KBM-7 (cell line): ENCODE data around the gene BIRC5.
A peak's percentile ranks its signal among the peaks of the same experiment; 100 is the strongest.
"Not testable (repeated sequence)": the region's sequence is repeated elsewhere in the genome, so short reads cannot be mapped to it uniquely, and the experiment has no call there.

Experiments used
- DNase-seq: peaks from one replicate; pipeline ENCODE4 v3.0.0-alpha.2; 2015
- in situ Hi-C: fragments of 300-500 bp; cut with MboI; formaldehyde crosslinking; loops from 2 replicates; pipeline ENCODE4 v1.14.3; 2020; ENCODE audit warnings: low sequenced_read_pairs, low pct_unique_long_range_greater_than_20kb, mixed read lengths

Gene BIRC5

DNA sequence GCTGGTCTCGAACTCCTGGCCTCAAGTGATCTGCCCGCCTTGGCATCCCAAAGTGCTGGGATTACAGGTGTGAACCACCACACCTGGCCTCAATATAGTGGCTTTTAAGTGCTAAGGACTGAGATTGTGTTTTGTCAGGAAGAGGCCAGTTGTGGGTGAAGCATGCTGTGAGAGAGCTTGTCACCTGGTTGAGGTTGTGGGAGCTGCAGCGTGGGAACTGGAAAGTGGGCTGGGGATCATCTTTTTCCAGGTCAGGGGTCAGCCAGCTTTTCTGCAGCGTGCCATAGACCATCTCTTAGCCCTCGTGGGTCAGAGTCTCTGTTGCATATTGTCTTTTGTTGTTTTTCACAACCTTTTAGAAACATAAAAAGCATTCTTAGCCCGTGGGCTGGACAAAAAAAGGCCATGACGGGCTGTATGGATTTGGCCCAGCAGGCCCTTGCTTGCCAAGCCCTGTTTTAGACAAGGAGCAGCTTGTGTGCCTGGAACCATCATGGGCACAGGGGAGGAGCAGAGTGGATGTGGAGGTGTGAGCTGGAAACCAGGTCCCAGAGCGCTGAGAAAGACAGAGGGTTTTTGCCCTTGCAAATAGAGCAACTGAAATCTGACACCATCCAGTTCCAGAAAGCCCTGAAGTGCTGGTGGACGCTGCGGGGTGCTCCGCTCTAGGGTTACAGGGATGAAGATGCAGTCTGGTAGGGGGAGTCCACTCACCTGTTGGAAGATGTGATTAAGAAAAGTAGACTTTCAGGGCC is 5.5 kb downstream of the BIRC5 start:
- no peak for DNase-seq
- in situ Hi-C loops = no loop called here

DNA sequence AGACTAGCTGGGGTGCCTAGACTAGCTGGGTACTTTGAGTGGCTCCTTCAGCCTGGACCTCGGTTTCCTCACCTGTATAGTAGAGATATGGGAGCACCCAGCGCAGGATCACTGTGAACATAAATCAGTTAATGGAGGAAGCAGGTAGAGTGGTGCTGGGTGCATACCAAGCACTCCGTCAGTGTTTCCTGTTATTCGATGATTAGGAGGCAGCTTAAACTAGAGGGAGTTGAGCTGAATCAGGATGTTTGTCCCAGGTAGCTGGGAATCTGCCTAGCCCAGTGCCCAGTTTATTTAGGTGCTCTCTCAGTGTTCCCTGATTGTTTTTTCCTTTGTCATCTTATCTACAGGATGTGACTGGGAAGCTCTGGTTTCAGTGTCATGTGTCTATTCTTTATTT is 9.0 kb downstream of the BIRC5 start:
- in situ Hi-C loops = no loop called here
- DNase-seq = no peak

DNA sequence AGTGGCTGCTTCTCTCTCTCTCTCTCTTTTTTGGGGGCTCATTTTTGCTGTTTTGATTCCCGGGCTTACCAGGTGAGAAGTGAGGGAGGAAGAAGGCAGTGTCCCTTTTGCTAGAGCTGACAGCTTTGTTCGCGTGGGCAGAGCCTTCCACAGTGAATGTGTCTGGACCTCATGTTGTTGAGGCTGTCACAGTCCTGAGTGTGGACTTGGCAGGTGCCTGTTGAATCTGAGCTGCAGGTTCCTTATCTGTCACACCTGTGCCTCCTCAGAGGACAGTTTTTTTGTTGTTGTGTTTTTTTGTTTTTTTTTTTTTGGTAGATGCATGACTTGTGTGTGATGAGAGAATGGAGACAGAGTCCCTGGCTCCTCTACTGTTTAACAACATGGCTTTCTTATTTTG is 9.7 kb downstream of the BIRC5 start:
- in situ Hi-C loops = no loop called here

DNA sequence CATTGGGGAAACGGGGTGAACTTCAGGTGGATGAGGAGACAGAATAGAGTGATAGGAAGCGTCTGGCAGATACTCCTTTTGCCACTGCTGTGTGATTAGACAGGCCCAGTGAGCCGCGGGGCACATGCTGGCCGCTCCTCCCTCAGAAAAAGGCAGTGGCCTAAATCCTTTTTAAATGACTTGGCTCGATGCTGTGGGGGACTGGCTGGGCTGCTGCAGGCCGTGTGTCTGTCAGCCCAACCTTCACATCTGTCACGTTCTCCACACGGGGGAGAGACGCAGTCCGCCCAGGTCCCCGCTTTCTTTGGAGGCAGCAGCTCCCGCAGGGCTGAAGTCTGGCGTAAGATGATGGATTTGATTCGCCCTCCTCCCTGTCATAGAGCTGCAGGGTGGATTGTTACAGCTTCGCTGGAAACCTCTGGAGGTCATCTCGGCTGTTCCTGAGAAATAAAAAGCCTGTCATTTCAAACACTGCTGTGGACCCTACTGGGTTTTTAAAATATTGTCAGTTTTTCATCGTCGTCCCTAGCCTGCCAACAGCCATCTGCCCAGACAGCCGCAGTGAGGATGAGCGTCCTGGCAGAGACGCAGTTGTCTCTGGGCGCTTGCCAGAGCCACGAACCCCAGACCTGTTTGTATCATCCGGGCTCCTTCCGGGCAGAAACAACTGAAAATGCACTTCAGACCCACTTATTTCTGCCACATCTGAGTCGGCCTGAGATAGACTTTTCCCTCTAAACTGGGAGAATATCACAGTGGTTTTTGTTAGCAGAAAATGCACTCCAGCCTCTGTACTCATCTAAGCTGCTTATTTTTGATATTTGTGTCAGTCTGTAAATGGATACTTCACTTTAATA is 10.4 kb downstream of the BIRC5 start:
- in situ Hi-C loops = no loop called here
- no peak for DNase-seq

More for the DNA sequence above, 9.7 kb downstream of the BIRC5 start:
- no peak for DNase-seq

DNA sequence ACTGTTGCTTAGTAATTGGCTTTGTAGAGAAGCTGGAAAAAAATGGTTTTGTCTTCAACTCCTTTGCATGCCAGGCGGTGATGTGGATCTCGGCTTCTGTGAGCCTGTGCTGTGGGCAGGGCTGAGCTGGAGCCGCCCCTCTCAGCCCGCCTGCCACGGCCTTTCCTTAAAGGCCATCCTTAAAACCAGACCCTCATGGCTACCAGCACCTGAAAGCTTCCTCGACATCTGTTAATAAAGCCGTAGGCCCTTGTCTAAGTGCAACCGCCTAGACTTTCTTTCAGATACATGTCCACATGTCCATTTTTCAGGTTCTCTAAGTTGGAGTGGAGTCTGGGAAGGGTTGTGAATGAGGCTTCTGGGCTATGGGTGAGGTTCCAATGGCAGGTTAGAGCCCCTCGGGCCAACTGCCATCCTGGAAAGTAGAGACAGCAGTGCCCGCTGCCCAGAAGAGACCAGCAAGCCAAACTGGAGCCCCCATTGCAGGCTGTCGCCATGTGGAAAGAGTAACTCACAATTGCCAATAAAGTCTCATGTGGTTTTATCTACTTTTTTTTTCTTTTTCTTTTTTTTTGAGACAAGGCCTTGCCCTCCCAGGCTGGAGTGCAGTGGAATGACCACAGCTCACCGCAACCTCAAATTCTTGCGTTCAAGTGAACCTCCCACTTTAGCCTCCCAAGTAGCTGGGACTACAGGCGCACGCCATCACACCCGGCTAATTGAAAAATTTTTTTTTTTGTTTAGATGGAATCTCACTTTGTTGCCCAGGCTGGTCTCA is 11.2 kb downstream of the BIRC5 start:
- DNase-seq = no peak
- in situ Hi-C loops = no loop called here

DNA sequence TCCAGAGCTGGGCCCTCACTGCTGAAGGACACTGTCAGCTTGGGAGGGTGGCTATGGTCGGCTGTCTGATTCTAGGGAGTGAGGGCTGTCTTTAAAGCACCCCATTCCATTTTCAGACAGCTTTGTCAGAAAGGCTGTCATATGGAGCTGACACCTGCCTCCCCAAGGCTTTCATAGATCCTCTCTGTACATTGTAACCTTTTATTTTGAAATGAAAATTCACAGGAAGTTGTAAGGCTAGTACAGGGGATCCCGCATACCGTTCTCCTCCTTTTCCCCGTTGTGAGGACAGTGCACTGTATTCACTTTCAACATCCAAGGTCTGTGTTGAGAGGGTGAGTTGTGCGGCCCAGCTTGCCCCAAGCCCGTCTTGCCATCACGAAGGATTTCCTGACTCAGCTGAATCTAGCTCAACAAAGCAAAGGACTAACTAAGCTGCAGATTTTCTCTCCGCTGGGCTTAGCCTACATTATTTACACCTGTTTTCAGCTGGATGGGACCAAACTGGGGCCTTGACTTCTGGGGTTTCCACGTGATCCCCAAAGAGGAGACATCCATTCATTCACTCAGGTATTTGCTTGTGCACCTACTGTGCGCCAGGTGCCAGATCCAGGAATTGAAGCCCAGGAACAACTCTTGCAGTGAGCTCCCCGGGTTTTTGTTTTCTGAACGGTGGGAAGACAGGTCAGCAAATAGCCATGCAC is 12.2 kb downstream of the BIRC5 start:
- in situ Hi-C loops = no loop called here

DNA sequence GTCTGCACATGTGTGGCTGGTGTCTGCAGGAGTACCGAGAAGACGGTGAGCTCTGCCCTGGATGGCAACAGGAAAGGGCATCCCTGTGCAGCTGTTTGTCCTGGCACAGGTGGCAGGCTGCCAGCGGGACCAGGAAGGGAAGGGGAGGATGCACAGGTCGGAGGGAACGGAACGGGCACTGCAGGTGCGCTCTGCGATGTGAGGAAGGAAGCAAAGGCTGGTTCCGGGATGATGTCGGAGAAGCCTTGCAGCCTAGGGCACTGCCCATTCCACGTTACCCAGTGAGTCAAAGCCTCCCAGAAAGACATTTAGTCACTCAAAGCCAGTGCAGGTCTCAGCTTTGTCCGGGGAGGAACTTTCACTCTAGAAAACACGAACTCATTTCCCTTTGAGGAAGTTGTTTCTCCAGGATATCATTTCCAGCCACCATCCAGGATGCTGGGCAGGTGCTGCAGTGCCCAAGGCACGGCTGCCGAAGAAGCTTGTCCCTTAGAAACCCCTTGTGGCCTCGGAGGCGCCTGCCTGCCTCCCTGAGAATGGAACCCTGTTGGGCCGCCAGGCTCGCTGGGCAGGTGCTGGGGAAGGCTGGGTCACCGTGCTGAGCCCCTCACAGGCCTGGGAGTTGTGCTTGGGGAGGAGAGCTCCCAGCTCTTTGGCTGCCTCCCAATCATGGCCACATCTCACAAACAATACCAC is 12.9 kb downstream of the BIRC5 start:
- peak; percentile 44 for DNase-seq
- in situ Hi-C loops = no loop called here

More for the DNA sequence above, 12.2 kb downstream of the BIRC5 start:
- no peak for DNase-seq

DNA sequence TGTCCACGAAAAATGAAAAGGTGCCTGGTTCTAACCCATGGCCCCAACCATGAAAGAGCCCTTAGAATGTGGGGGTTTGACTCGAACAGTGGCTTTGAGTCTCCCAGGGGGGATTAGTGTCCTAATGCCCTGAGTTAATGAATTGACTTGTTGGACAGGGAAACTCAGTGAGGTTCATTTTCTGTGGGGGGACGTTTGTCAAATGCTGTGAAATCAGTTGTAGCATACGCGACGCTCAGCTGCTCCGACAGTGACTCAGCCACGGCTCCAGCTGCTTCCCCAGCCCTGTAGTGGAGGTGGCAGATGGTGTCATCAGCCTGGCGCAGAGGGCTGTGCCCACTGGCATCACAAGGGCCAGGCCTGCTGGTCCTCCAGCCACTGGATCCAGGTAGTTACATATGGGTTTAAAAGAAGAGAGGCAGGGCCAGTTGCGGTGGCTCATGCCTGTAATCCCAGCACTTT is 13.4 kb downstream of the BIRC5 start:
- in situ Hi-C loops = no loop called here
- DNase-seq = no peak

DNA sequence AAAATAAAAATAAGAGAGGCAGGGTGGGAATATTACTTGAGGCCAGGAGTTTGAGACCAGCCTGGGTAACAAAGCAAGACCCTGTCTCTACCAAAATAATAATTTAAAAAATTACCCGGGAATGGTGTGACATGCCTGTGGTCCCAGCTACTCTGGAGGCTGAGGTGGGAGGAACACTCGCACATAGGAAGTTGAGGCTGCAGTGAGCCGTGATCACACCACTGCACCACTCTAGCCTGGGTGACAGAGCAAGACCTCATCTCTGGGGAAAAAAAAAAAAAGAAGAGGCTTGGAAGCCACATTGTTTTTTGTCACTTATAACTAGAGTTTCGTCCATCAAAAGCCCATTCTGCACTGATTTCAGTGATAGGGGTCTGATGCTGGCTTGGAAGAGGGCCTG is 14.1 kb downstream of the BIRC5 start:
- DNase-seq = no peak
- in situ Hi-C loops = no loop called here

DNA sequence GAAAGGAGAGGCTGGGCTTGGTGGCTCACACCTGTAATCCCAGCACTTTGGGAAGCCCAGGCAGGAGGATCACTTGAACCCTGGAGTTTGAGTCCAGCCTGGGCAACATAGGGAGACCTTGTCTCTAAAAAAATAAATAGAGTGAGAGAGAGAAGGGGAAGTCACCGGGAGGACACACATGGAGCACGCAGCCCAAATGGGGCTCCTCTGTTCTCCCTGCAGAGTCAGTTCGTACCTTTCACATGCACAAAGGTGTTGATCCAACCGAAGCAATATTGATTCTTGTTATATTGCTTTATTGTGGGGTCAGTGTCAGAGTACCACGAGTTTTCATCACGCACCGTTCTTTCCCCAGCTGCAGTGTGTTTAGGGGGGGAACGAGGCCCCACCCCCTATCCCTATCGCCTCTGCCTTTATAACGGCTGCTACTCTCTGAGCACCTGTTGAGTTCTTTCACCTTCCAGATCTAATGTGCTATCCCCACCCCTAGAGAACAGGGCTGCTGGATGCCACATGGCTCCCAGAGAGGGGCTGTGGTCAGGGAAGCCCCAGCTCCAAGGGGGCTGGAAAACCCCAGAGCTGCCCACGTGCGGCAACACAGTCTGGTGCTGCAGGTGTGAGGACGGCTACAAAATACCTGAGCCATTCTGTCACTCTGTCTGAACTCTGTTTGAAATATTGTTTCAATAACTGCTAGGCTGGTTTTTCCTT is 16.4 kb downstream of the BIRC5 start:
- DNase-seq = no peak
- in situ Hi-C loops = no loop called here

DNA sequence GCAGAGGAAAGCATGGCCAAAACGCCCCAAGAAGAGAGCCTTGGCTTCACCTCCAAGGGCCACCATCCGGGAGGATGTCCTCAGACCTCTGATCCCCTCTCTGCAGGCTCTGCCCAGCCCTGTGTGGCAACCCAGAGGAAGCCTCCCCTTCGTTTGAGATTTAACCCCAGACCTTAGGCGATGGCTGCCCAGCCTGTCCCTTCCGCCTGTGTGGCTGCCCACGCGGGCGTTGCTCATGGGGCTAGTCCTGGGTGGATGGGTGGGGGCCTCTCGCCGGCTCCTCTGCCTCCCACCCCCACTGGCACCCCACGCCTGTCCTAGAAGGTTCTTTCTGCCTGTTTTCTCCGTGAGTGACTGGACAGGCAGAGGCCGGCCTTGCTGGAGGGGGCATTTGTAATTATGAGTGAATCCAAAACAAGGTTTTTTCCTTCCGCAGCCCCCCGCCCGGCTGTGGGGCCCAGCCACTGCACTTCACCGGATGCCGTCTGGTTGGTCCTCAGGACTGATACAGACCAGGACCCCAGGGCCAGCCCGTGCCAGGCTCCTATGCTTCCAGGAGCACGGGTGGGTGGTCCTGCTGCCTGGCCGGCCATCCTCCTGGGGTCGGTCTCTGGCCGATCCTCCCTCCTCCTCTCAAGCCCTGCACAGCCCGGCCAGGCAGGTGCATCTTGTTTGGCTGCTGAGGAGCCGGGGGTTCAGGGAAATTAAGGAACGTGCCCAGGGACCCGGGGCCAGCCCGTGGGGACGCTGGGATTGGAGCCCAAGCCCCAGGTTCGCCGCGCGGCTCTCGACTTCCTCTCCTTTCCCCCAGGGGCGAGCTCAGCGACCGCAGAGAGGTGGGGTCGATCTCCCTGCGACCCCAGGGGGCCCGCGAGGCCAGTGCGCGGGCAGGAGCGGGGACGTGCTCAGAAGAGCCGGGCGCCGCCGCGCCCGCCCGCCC is 17.2 kb downstream of the BIRC5 start, which contains the start of gene TMEM235:
Gene TMEM235 (plus strand): TSS at position 636 of the 940 bp plus-strand sequence. CDS start 393 bp downstream, outside the sequence.
- in situ Hi-C loops = no loop called here
- DNase-seq = no peak

DNA sequence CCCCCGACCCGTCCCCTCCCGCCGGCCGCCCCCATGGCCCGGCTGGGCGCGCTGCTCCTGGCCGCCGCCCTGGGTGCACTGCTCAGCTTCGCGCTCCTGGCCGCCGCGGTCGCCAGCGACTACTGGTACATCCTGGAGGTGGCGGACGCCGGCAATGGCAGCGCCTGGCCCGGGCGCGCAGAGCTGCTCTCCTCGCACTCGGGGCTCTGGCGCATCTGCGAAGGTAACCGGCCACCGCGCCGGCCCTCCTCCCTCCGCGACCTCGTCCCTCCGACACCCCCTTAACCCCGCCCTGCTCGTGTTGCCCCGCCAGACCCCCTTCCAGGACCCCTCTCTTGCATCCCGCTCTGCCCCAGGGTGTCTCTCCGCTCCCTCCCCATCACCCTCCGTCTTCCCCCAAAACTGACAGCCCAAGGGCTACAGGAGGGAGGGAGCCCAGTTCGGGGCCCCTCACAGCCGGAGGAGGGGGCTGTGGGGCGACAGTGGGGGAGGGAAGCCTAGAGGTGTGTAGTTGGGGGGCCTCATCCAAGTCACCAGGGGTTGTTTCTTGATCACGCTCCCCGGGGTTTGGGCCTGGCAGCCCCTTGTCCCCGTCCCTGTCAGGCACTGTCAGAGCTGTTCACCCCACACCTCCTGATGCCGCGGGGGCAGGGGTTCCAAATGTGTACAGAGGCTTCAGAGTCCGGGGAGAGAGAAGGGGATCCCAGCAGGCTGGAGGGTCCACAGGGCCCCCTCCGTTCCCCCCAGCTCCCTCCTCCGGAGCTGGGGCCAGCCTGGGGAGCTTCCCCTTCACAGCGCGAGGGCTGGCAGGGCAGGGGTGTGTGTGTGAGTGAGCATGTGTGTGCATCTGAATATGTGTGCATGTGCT is 18.2 kb downstream of the BIRC5 start:
- in situ Hi-C loops = no loop called here
- DNase-seq = no peak

DNA sequence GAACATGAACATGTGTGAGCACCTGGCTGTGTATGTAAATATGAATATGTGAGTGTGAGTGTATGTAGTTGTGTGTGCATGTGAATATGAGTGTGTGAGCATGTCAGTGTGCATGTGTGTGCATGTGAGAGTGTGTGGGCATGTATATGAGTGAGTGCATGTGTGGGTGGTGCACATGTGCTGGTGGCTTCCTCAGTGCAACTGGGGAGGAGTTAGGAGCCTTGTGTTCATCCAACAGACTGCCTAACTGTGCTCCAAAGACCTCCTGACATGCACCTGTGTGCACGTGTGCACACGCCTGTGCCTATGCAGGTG is 18.8 kb downstream of the BIRC5 start:
- DNase-seq = no peak
- in situ Hi-C loops = no loop called here

DNA sequence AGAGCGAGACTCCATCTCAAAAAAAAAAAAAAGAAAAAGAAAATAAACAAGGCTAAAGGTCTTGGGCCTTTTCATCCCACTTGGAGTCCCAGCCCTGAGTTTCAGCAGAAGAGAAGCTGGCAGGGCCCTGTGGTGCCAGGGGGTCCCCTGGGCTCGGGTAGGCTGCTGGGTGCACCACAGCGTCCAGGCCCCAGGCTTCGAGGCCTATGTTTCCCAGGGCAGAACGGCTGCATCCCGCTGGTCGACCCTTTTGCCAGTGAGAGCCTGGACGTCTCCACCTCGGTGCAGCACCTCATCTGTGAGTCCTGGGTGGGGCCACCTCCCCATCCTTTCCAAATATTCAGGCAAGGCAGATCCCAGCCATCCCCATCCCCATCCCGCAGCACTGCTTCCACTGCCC is 19.6 kb downstream of the BIRC5 start:
- in situ Hi-C loops = no loop called here
- no peak for DNase-seq

DNA sequence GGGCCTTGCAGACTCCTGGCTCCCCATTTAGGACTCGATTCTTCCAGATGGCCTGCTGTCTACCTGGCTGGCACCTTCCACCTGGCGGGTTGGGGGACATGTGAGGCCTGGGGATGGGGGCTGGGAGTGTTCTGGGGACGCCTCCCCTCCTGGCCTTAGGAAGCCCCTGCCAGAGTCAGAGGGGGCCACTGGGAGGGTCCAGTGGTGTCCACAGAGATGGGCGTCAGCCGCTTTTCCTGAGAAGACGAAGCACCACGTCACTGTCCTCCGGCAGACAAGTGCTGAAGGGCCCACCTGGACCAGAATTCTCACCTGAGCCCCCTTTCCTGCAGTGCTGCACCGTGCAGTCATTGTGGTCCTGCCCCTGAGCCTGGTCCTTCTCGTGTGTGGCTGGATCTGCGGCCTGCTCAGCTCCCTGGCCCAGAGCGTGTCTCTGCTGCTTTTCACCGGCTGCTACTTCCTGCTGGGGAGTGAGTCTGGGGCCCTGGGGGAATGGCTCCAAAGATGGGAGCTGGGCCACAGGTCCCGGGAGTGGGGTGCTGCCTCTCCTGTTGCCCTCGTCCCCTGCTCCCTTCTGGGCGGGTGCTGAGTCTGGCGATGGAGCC is 20.3 kb downstream of the BIRC5 start:
- in situ Hi-C loops = no loop called here
- no peak for DNase-seq

DNA sequence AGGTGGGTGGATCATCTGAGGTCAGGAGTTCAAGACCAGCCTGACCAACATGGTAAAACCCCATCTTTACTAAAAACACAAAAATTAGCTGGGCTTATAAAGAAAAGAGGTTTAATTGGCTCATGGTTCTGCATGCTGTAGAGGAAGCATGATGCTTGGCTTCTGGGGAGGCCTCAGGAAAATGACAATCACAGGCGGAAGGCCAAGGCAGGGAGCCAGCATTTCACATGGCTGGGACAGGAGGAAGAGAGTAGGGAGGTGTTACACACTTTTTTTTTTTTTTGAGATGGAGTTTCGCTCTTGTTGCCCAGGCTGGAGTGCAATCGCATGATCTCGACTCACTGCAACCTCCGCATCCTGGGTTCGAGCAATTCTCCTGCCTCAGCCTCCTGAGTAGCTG is 21.0 kb downstream of the BIRC5 start:
- in situ Hi-C loops = not testable (repeated sequence)

More for the DNA sequence above, 21.0 kb downstream of the BIRC5 start:
- DNase-seq = not testable (repeated sequence)
